Gastrocnemius medialis (tissue), 4 donors: ENCODE results near the gene RUNDC3A. TPM values are rescaled to one million over a fixed set of nuclear protein-coding genes. Genes with fewer than 3 reads are reported as not detected.

ENCODE experiments used
- ATAC-seq, 2 donors: fragments of 150-250 bp; one replicate each; pipeline ENCODE4 v1.9.1; 2016
- DNase-seq, 2 donors: peaks; one replicate each; pipeline ENCODE4 v3.0.0-alpha.2; 2019
- H3K27ac ChIP-seq, 4 donors: fragments of 200-600 bp; sonication (generic); 1 replicate in 1 of 4; 2 replicates in 3 of 4; pipeline ENCODE4 v1.5.1; 2016 to 2018; ENCODE audit warnings: mild to moderate bottlenecking in 2 of 4, moderate library complexity in 1 of 4
- H3K27me3 ChIP-seq, 3 donors: fragments of 200-600 bp; sonication (generic) in 2 of 3; 1 replicate in 1 of 3; 2 replicates in 2 of 3; pipeline versions ENCODE4 v1.5.1 to v1.6.0; 2016 to 2019; ENCODE audit warnings: mild to moderate bottlenecking in 1 of 3, moderate library complexity in 1 of 3
- H3K36me3 ChIP-seq, 2 donors: fragments of 200-600 bp; sonication (generic) in 1 of 2; one replicate each; pipeline ENCODE4 v1.5.1; 2017 to 2018
- H3K4me1 ChIP-seq, 2 donors: fragments of 200-600 bp; sonication (generic) in 1 of 2; one replicate each; pipeline ENCODE4 v1.5.1; 2016 to 2017; ENCODE audit warnings: mild to moderate bottlenecking in 2 of 2
- H3K4me3 ChIP-seq, 4 donors: fragments of 200-600 bp; sonication (generic) in 3 of 4; 1 replicate in 1 of 4; 2 replicates in 3 of 4; pipeline ENCODE4 v1.5.1; 2016 to 2019; ENCODE audit warnings: mild to moderate bottlenecking in 2 of 4
- H3K9me3 ChIP-seq, 3 donors: fragments of 200-600 bp; sonication (generic) in 2 of 3; 1 replicate in 1 of 3; 2 replicates in 2 of 3; pipeline ENCODE4 v1.5.1; 2016 to 2019
- POLR2A ChIP-seq, 2 donors: fragments of 450-650 bp; IDR thresholded peaks; one replicate each; pipeline ENCODE4 v1.6.1; 2017; ENCODE audit warnings: antibody characterized with exemption in 2 of 2, mild to moderate bottlenecking in 2 of 2, moderate library complexity in 2 of 2
- in situ Hi-C, 4 donors: fragments of 200-750 bp; cut with MboI; loops; one replicate each; pipeline versions ENCODE4 v1.15.0 to v1.8.0; 2017; ENCODE audit warnings: low sequenced_read_pairs in 4 of 4
- intact Hi-C: fragments of 100-400 bp; cut with DNase I; formaldehyde crosslinking; loops from one replicate; pipeline ENCODE4 v1.15.1; 2023; ENCODE audit warnings: low total_unique reads
- total RNA-seq, 4 donors: library from RNA; depleted of rRNA; stranded (reverse); fragments of >200 nt; gene quantifications; one replicate each; pipeline versions ENCODE4 v1.1.0 to v1.2.3, GENCODE V29; 2016
- TF ChIP-seq, protein P1 (sequence below), 5 experiments: fragments of 450-650 bp in 3 of 5; fragments of 200-600 bp in 2 of 5; sonication (generic) in 2 of 5; IDR thresholded peaks in 4 of 5; conservative IDR thresholded peaks in 1 of 5; 1 replicate in 4 of 5; 2 replicates in 1 of 5; pipeline ENCODE4 v1.5.1; 2016 to 2019; ENCODE audit warnings: antibody characterized with exemption in 5 of 5, mild to moderate bottlenecking in 3 of 5, moderate library complexity in 3 of 5

RUNDC3A gene
- total RNA-seq, 4 donors from 2014 or later = not detected

DNA sequence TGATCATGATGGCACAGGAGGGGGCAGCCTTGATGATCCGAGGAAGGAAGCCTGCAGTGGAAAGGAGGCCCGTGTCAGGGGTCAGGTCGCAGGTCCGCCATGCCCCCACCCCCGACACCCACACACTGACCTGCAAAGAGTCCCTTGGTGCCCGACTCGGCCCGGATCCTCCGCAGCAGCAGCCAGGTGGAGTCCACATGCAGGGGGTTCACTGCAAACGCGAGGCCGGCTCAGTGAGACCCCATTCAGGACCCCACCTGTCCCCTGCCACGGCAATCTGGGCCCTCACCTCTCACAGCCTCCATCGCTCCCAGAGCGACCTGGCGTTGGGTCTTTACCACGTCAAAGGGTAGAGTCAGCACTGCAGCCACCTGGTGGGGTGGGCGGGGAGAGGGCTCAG lies 11.7 kb downstream of the RUNDC3A start:
- intact Hi-C loops = no loop called here
- peaks cover 6 to 13% of the 10 kb centered on the region in 2 donors for H3K4me1 ChIP-seq
- no peaks in the 10 kb centered on the region for H3K9me3 ChIP-seq
- peaks cover 0 to 38% of the 10 kb centered on the region in 2 donors for H3K36me3 ChIP-seq
- H3K4me3 ChIP-seq = no peak overlapping the region
- no peak overlapping the region for H3K27ac ChIP-seq
- no peak for ATAC-seq
- no peak for DNase-seq
- in situ Hi-C loops = loop anchor here in 2 of 4 donors (5.0 to 10.0 kb wide), 2 partner anchors 98 to 175 kb away; partner anchors contain the start of gene HROB (in 1 of the 2)
- TF ChIP-seq, protein P1, sequence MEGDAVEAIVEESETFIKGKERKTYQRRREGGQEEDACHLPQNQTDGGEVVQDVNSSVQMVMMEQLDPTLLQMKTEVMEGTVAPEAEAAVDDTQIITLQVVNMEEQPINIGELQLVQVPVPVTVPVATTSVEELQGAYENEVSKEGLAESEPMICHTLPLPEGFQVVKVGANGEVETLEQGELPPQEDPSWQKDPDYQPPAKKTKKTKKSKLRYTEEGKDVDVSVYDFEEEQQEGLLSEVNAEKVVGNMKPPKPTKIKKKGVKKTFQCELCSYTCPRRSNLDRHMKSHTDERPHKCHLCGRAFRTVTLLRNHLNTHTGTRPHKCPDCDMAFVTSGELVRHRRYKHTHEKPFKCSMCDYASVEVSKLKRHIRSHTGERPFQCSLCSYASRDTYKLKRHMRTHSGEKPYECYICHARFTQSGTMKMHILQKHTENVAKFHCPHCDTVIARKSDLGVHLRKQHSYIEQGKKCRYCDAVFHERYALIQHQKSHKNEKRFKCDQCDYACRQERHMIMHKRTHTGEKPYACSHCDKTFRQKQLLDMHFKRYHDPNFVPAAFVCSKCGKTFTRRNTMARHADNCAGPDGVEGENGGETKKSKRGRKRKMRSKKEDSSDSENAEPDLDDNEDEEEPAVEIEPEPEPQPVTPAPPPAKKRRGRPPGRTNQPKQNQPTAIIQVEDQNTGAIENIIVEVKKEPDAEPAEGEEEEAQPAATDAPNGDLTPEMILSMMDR (IDR thresholded peaks at IDR 0.05 in 4 of 5, conservative IDR thresholded peaks at IDR 0.05 in 1 of 5) = no peak
- no peak for TF ChIP-seq POLR2A (IDR thresholded peaks at IDR 0.05)
- H3K27me3 ChIP-seq = peaks cover 21 to 25% (median 23%) of the 10 kb centered on the region in 3 donors

DNA sequence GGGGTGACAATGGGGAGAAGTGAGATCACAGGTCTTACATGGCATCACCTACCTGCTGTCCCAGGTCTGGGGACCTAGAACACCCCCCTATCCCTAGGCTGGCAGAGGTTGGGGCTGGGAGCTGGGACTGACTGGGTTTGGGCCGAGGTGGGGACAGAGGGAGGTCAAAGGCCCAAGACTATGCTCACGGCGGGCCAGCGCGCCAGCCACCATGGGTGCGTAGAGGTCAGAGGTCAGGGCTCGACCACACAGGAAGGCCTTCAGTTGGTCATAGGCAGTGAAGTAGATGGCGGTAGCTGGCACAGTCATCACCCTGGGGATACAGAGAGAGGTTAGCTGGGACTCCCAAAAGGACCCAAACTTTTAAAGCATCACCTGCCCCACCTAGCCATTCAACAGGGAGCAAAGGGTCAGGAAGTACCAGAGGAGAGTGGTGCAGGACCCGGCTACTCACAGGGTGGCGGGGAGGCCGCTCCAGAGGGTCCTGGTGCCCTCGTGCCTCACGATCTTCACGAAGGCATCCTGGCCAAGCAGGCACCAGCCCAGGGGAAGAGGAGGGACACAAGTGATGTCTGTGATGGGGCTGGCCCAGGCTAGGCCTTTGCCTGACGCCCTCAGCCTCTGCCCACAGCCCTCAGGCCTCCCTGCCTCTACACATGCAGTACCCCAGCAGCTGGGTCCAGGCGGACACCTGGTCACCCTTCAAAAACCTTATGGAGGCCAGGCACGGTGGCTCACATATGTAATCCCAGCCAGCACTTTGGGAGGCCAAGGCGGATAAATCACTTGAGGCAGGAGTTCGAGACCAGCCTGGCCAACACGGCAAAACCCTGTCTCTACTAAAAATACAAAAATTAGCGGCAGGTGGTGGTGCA lies 13.1 kb downstream of the RUNDC3A start:
- Histone ChIP-seq H3K4me3 (no peak overlapping the region), H3K9me3 (no peaks in the 10 kb centered on the region), H3K27ac (no peak overlapping the region), H3K27me3 (peaks cover 9 to 12% (median 12%) of the 10 kb centered on the region in 3 donors), H3K4me1 (peaks cover 13 to 22% of the 10 kb centered on the region in 2 donors), H3K36me3 (peaks cover 0 to 38% of the 10 kb centered on the region in 2 donors)
- no peak for ATAC-seq
- intact Hi-C loops (loop anchor here (2.0 kb wide), 1 partner anchor 179 kb away; no protein-coding TSS in a partner anchor), in situ Hi-C loops (loop anchor here in 2 of 4 donors (5.0 to 10.0 kb wide), 2 partner anchors 99 to 177 kb away; partner anchors contain the start of gene HROB (in 1 of the 2))
- no peak for DNase-seq
- TF ChIP-seq, protein P1 (IDR thresholded peaks at IDR 0.05 in 4 of 5, conservative IDR thresholded peaks at IDR 0.05 in 1 of 5) = no peak
- TF ChIP-seq POLR2A (IDR thresholded peaks at IDR 0.05) = no peak

DNA sequence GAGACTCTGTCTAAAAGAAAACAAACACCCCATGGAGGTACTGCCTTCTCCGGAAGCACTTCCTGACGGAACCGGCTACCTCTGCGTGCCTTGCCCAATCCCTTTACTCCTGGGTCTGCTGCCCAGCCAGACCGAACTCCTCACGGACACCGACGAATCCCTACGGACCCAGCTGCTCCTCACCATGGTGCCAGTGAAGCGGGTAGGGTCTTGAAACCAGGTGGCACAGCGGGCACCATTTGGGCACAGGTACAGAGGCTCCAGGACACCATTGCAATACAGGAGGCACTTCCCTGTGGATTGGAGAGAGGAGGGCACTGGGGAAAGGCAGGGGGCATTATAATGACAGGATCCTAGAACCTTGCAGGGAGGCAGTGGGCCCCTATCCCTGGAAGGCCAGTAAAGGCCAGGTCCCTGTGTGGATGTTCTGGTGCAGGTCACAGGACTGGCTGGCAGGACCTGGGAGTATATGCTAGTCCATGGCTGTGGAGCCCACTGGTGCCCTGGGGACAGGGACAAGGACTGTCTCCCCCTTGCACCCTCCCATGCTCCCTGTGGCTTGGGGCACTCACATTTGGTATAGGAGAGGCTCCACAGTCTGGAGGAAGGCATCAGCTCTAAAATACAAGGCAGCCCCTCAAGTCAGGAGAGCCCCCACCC lies 14.0 kb downstream of the RUNDC3A start:
- H3K4me3 ChIP-seq = no peak overlapping the region
- intact Hi-C loops (loop anchor here (2.0 kb wide), 1 partner anchor 180 kb away; no protein-coding TSS in a partner anchor), in situ Hi-C loops (loop anchor here in 2 of 4 donors (5.0 to 10.0 kb wide), 2 partner anchors 100 to 178 kb away; partner anchors contain the start of gene HROB (in 1 of the 2))
- ATAC-seq (no peak), DNase-seq (no peak)
- H3K9me3 ChIP-seq = no peaks in the 10 kb centered on the region
- peaks cover under 1 to 4% (median 4%) of the 10 kb centered on the region in 3 donors for H3K27me3 ChIP-seq
- TF ChIP-seq POLR2A (IDR thresholded peaks at IDR 0.05) = no peak
- TF ChIP-seq, protein P1 (IDR thresholded peaks at IDR 0.05 in 4 of 5, conservative IDR thresholded peaks at IDR 0.05 in 1 of 5) = no peak
- no peak overlapping the region for H3K27ac ChIP-seq
- H3K4me1 ChIP-seq = peaks cover 16 to 22% of the 10 kb centered on the region in 2 donors
- H3K36me3 ChIP-seq = peaks cover 0 to 38% of the 10 kb centered on the region in 2 donors

DNA sequence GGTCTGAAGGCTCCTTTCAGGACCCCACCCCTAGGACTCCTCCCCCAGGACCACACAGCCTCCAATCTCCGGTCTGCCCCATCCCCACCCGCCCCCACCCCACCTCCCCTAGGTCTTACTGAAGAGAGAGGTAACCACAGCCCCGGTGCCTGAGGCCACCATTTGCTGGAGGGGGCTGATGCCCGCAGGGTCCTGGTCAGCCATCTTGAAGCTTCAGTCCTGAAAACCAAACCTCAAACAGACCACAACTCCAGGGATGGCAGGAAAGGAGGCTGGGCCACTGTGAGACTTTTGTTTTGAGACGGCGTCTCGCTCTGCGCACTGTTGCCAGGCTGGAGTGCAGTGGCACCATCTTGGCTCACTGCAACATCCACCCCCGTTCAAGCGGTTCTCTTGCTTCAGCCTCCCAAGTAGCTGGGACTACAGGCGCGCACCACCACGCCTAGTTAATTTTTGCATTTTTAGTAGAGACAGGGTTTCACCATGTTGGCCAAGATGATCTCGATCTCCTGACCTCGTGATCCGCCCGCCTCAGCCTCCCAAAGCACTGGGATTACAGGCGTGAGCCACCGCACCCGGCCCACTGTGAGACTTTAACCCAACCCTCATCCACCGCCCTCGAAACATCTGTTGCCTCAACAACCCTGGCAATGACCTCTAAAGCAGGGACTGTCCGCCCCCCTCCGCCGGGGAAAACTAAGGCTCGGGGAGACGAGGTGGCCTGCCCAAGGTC lies 15.1 kb downstream of the RUNDC3A start:
- peak overlapping the region; percentile 87 to 98 (median 94) for H3K4me3 ChIP-seq
- H3K9me3 ChIP-seq = no peaks in the 10 kb centered on the region
- ATAC-seq (no peak), DNase-seq (peak in 1 of 2 donors; percentile 12)
- TF ChIP-seq POLR2A (IDR thresholded peaks at IDR 0.05) = no peak
- TF ChIP-seq, protein P1 (IDR thresholded peaks at IDR 0.05 in 4 of 5, conservative IDR thresholded peaks at IDR 0.05 in 1 of 5) = no peak
- in situ Hi-C loops (loop anchor here in 2 of 4 donors (5.0 to 10.0 kb wide), 2 partner anchors 101 to 179 kb away; partner anchors contain the start of gene HROB (in 1 of the 2)), intact Hi-C loops (loop anchor here (2.0 kb wide), 2 partner anchors 21 to 181 kb away; partner anchors contain the start of gene GRN)
- peak overlapping the region; percentile 86 to 99 (median 94) for H3K27ac ChIP-seq
- peaks cover 0 to 38% of the 10 kb centered on the region in 2 donors for H3K36me3 ChIP-seq
- H3K27me3 ChIP-seq = no peaks in the 10 kb centered on the region
- peaks cover 16 to 22% of the 10 kb centered on the region in 2 donors for H3K4me1 ChIP-seq
